Activated naive CD4-positive, alpha-beta T cell treated with anti-CD3 and anti-CD28 coated beads for 36 hours (primary cell): ENCODE results near the gene OR2L8. TPM values are rescaled to one million over a fixed set of nuclear protein-coding genes. Genes with fewer than 3 reads are reported as not detected.
"Not testable (repeated sequence)": the region's sequence is repeated elsewhere in the genome, so short reads cannot be mapped to it uniquely, and the experiment has no call there.

Source experiments
- CTCF ChIA-PET: fragments of 350-600 bp; sonication (Branson Sonifier 250); formaldehyde crosslinking; loops from one replicate; lab custom pipeline; 2021; ENCODE audit warnings: antibody characterized with exemption; lab: Charles Lee
- DNase-seq: peaks from one replicate; pipeline ENCODE4 v3.0.0-alpha.2; 2020
- H3K27ac Mint-ChIP-seq: one replicate; pipeline ENCODE4 v1.8.0; 2021; ENCODE audit warnings: mild to moderate bottlenecking, mixed read lengths
- H3K27me3 Mint-ChIP-seq: one replicate; pipeline ENCODE4 v1.8.0; 2021; ENCODE audit warnings: low read depth, mixed read lengths
- H3K36me3 Mint-ChIP-seq: one replicate; pipeline ENCODE4 v1.8.0; 2021; ENCODE audit warnings: low read depth, mixed read lengths
- H3K4me1 Mint-ChIP-seq: one replicate; pipeline ENCODE4 v1.8.0; 2021; ENCODE audit warnings: low read depth, mixed read lengths
- H3K4me3 Mint-ChIP-seq: one replicate; pipeline ENCODE4 v1.8.0; 2021; ENCODE audit warnings: mild to moderate bottlenecking, moderate library complexity, mixed read lengths
- H3K9me3 Mint-ChIP-seq: one replicate; pipeline ENCODE4 v1.8.0; 2021; ENCODE audit warnings: mixed read lengths
- intact Hi-C: fragments of 100-400 bp; cut with micrococcal nuclease; formaldehyde crosslinking; loops from one replicate; pipeline ENCODE4 v1.15.1; 2023
- total RNA-seq, 2 experiments: library from RNA; stranded (reverse); gene quantifications; one replicate each; pipeline ENCODE4 v1.2.3, GENCODE V29; 2021

The OR2L8 gene
- total RNA-seq, 2 experiments from 2014 or later = 0.21 TPM; not detected in 1

- no peak overlapping the region for H3K27ac Mint-ChIP-seq
- CTCF ChIA-PET = interaction anchor here (1.2 to 1.6 kb wide), 2 partner anchors 9 to 30 kb away, joined by 3 to 6 read pairs; no protein-coding TSS in a partner anchor
- intact Hi-C loops = loop anchor here (5.0 kb wide), 3 partner anchors 467 to 752 kb away; partner anchors contain the start of gene OR2T1
- no peak overlapping the region for H3K4me3 Mint-ChIP-seq
- H3K9me3 Mint-ChIP-seq = peaks cover 3% of the 10 kb centered on the region
- no peaks in the 10 kb centered on the region for H3K36me3 Mint-ChIP-seq
- H3K27me3 Mint-ChIP-seq = peaks cover 4% of the 10 kb centered on the region
- no peaks in the 10 kb centered on the region for H3K4me1 Mint-ChIP-seq
- no peak for DNase-seq
Measured at GRCh38 chr1:247935781-247936180, 12.9 kb upstream of the OR2L8 start.

- Mint-ChIP-seq H3K4me1 (no peaks in the 10 kb centered on the region), H3K4me3 (no peak overlapping the region), H3K36me3 (no peaks in the 10 kb centered on the region), H3K27ac (no peak overlapping the region), H3K9me3 (peaks cover 3% of the 10 kb centered on the region), H3K27me3 (peaks cover 4% of the 10 kb centered on the region)
- intact Hi-C loops = loop anchor here (5.0 kb wide), 3 partner anchors 466 to 751 kb away; partner anchors contain the start of gene OR2T1
- CTCF ChIA-PET = interaction anchor here (0.6 to 1.6 kb wide), 6 partner anchors 9 to 757 kb away, joined by 3 to 6 read pairs (median 3); partner anchors contain the start of gene OR2T8
- no peak for DNase-seq
Measured at GRCh38 chr1:247936415-247936814, 12.2 kb upstream of the OR2L8 start.

GRCh38 chr1:247936965-247937734 lies 11.5 kb upstream of the OR2L8 start:
- not testable (repeated sequence) for H3K27me3 Mint-ChIP-seq, H3K4me1 Mint-ChIP-seq, H3K9me3 Mint-ChIP-seq, H3K36me3 Mint-ChIP-seq
- peak; percentile 94 for DNase-seq
- peak overlapping the region; percentile 41 for H3K27ac Mint-ChIP-seq
- CTCF ChIA-PET = interaction anchor here (0.7 to 1.6 kb wide), 3 partner anchors 10 to 525 kb away, joined by 3 to 6 read pairs (median 3); partner anchors contain the start of gene OR2T8
- peak overlapping the region; percentile 75 for H3K4me3 Mint-ChIP-seq
- intact Hi-C loops = loop anchor here (1.0 to 5.0 kb wide), 6 partner anchors 31 to 870 kb away; partner anchors contain the start of gene OR2T1

DNA sequence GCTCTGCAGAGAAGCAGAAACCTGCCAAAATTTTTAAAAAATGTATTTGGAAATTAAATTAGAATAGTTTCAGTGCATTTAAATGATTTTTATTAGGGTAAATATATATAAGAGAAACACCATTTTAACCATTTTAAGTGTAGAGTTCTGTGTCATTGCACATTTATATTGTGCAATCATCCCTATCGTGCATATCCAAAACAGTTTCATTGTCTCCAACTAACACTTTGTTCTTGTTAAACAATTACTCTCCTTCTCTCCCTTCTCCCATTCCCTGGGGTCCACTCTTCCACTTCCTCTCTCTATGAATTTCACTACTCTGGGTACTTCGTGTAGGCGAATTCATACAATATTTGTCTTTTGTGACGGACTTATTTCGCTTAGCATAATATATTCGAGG lies 6.0 kb upstream of the OR2L8 start:
- CTCF ChIA-PET = no interaction called here
- H3K9me3 Mint-ChIP-seq = no peaks in the 10 kb centered on the region

GRCh38 chr1:247953408-247953807 lies 4.8 kb downstream of the OR2L8 start:
- CTCF ChIA-PET = no interaction called here
- intact Hi-C loops = no loop called here
- H3K27ac Mint-ChIP-seq = no peak overlapping the region
- DNase-seq = no peak
- peaks cover 15% of the 10 kb centered on the region for H3K36me3 Mint-ChIP-seq
- H3K4me1 Mint-ChIP-seq = no peaks in the 10 kb centered on the region
- no peak overlapping the region for H3K4me3 Mint-ChIP-seq
- H3K27me3 Mint-ChIP-seq = no peaks in the 10 kb centered on the region
- H3K9me3 Mint-ChIP-seq = peaks cover 9% of the 10 kb centered on the region

More for the DNA sequence above, 6.0 kb upstream of the OR2L8 start:
- Mint-ChIP-seq H3K4me3 (no peak overlapping the region), H3K4me1 (no peaks in the 10 kb centered on the region), H3K27me3 (no peaks in the 10 kb centered on the region), H3K27ac (no peak overlapping the region), H3K36me3 (peaks cover 2% of the 10 kb centered on the region)
- intact Hi-C loops = no loop called here
- DNase-seq = no peak

DNA sequence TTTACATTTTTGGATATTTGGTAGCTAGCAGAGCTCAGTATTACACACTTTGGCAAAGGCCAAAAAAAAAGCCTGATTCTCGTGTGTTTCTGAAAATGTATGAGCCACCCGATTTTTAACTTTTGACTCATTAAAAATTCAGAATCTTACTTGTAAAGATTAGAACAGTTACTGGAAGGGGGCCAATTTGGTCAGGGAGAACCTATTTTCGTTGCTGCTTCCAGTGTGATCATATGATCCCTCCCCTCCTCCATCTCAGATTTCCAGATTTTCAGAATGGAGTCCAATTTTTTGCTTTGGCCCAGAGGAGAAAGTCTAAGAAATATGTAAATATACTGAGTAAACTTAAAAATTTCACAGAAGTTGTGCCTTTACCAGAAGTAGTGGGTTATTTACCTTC lies 13.1 kb downstream of the OR2L8 start:
- intact Hi-C loops = no loop called here
- CTCF ChIA-PET = no interaction called here
- no peak overlapping the region for H3K4me3 Mint-ChIP-seq
- H3K36me3 Mint-ChIP-seq = peaks cover 10% of the 10 kb centered on the region
- H3K27me3 Mint-ChIP-seq = no peaks in the 10 kb centered on the region
- H3K27ac Mint-ChIP-seq = no peak overlapping the region
- H3K9me3 Mint-ChIP-seq = peaks cover 11% of the 10 kb centered on the region
- H3K4me1 Mint-ChIP-seq = peaks cover 8% of the 10 kb centered on the region
- DNase-seq = no peak

- peaks cover 8% of the 10 kb centered on the region for H3K4me1 Mint-ChIP-seq
- H3K9me3 Mint-ChIP-seq = peaks cover 5% of the 10 kb centered on the region
- CTCF ChIA-PET = no interaction called here
- intact Hi-C loops = no loop called here
- H3K27me3 Mint-ChIP-seq = no peaks in the 10 kb centered on the region
- H3K4me3 Mint-ChIP-seq = no peak overlapping the region
- no peak overlapping the region for H3K27ac Mint-ChIP-seq
- peaks cover 11% of the 10 kb centered on the region for H3K36me3 Mint-ChIP-seq
- no peak for DNase-seq
Measured at GRCh38 chr1:247962911-247963588, 14.4 kb downstream of the OR2L8 start.

DNA sequence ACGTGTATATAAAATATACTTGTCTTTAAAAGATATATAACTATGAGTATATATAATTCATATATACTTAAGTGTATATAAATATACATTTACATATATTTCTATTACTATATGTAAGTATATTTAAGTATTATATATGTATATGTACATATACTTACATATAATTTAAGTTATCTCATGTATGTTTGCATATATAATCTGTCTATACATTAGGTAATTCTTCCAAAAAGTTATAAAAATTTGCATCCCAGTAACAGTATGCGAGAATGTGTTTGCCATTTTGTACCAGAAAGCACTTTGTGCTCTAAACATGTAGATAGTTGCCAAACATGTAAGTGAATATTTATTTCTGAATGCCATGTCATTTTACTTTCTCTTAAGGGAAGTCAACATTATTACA lies 16.3 kb downstream of the OR2L8 start, which contains the start of gene OR2AK2:
Gene OR2AK2, plus strand, starts transcription at position 301 of the 400 bp plus-strand sequence. CDS start 144 bp downstream, outside the sequence.
- H3K27me3 Mint-ChIP-seq = no peaks in the 10 kb centered on the region
- H3K27ac Mint-ChIP-seq = no peak within 1 kb of the TSS
- H3K4me3 Mint-ChIP-seq = no peak within 1 kb of the TSS
- no peaks in the 10 kb centered on the region for H3K9me3 Mint-ChIP-seq
- DNase-seq = no peak
- peaks cover 11% of the 10 kb centered on the region for H3K36me3 Mint-ChIP-seq
- peaks cover 8% of the 10 kb centered on the region for H3K4me1 Mint-ChIP-seq
- CTCF ChIA-PET = interaction anchor here (1.4 kb wide), 1 partner anchor 29 kb away, joined by 3 read pairs; no protein-coding TSS in a partner anchor
- intact Hi-C loops = no loop called here

GRCh38 chr1:247966532-247967204 lies 18.0 kb downstream of the OR2L8 start:
- peaks cover 8% of the 10 kb centered on the region for H3K4me1 Mint-ChIP-seq
- DNase-seq = no peak

DNA sequence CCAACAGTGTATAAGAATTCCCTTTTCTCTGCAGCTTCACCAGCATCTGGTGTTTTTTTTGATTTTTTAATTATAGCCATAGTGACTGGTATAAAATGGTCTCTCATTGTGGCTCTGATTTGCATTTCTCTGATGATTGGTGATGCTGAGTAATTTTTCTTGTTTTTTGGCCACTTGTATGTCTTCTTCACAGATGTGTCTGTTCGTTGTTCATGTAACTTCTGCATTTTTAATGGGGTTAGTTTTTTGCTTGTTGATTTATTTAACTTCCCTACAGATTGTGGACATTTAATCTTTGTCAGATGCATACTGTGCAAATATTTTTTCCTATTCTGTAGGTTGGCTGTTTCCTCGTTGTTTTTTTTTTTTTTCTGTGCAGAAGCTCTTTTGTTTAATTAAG lies 44.3 kb downstream of the OR2L8 start:
- no peak for DNase-seq
- Mint-ChIP-seq H3K4me1 (no peaks in the 10 kb centered on the region), H3K4me3 (no peak overlapping the region), H3K27ac (no peak overlapping the region), H3K27me3 (no peaks in the 10 kb centered on the region), H3K36me3 (peaks cover 7% of the 10 kb centered on the region), H3K9me3 (no peaks in the 10 kb centered on the region)
- CTCF ChIA-PET = no interaction called here
- intact Hi-C loops = no loop called here

More at GRCh38 chr1:247966532-247967204, 18.0 kb downstream of the OR2L8 start:
- intact Hi-C loops = no loop called here
- no peak overlapping the region for H3K4me3 Mint-ChIP-seq
- H3K27me3 Mint-ChIP-seq = no peaks in the 10 kb centered on the region
- no peaks in the 10 kb centered on the region for H3K9me3 Mint-ChIP-seq
- CTCF ChIA-PET = interaction anchor here (1.4 kb wide), 1 partner anchor 31 kb away, joined by 3 read pairs; no protein-coding TSS in a partner anchor
- no peak overlapping the region for H3K27ac Mint-ChIP-seq
- peaks cover 14% of the 10 kb centered on the region for H3K36me3 Mint-ChIP-seq

DNA sequence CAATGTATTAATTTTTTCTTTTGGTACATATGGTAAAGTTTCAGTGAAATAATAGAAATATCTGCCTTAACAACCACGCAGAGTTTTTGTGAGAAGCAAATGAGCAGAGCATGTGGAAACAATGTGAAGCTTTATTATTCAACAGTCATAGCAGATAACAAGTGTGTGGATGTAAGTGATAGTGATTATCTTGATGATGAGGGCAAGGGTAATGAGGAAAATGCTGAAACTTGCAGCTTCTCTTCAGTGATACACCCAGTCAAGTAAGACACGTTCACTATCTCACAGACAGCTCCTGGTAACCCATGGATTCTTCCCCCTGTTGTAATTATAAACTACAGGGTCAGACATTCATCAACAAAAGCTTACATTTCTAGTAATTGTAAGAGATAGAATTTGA lies 50.2 kb downstream of the OR2L8 start:
- Mint-ChIP-seq H3K9me3 (no peaks in the 10 kb centered on the region), H3K27ac (no peak overlapping the region), H3K27me3 (no peaks in the 10 kb centered on the region), H3K36me3 (peaks cover 4% of the 10 kb centered on the region), H3K4me1 (peaks cover 6% of the 10 kb centered on the region), H3K4me3 (no peak overlapping the region)
- DNase-seq = no peak
- intact Hi-C loops = no loop called here
- CTCF ChIA-PET = no interaction called here
